GM10847 (cell line): ENCODE data around the gene INO80E.

Source experiments
- POLR2A ChIP-seq: IDR thresholded peaks from 2 replicates; pipeline ENCODE4 v1.6.1; 2011; ENCODE audit not compliant: insufficient read length; ENCODE audit errors: extremely low read depth

Gene INO80E

GRCh38 chr16:30009990-30010843 is 14.2 kb downstream of the INO80E start:
- TF ChIP-seq POLR2A = no peak

DNA sequence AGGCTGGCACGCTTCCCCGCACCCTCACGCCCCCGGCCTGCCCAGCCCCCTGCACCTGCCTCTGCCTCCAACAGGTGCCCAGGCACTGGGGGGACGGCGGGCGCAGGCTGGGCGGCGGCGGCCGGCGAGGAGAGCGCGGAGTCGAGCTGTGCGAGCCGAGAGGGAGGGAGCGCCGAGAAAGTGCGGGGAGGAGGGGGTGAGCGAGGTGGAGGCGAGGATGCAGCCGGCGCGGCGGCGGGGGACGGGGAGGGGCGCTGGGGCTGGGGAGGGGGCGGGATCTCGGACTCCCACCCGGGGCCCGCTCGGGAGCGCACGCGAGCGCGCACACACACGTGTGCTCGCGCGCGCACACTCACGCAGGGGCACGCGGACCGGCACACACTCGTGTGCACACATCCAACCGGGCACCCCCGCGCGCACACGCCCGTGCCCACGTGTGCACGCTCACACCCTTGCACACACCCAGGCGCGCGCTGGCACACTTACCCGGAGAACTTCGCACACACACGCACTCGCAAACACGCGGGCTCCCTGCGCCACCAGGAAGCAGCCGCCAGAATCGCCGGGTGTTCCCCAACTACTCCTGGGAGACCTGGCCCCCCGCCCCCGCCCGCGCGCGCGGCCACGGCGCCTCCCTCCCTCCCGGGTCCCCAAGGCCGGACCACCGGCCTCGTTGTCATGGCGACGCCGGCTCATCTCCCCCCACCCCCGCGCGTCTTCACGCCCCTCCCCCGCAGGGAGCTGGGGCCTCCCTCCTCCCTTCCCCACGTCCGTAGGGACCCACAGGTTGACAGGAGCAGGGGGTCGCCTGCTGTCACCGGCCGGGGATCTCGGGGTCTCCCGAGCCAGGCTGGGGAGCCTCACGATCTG is 15.0 kb downstream of the INO80E start, which contains the start of gene DOC2A:
TSS of gene DOC2A (minus strand) at position 184 of the 870 bp plus-strand sequence. CDS start 805 bp downstream, outside the sequence.
- no peak for TF ChIP-seq POLR2A

- TF ChIP-seq POLR2A = no peak
Measured at GRCh38 chr16:30011714-30012504, 15.9 kb downstream of the INO80E start.

DNA sequence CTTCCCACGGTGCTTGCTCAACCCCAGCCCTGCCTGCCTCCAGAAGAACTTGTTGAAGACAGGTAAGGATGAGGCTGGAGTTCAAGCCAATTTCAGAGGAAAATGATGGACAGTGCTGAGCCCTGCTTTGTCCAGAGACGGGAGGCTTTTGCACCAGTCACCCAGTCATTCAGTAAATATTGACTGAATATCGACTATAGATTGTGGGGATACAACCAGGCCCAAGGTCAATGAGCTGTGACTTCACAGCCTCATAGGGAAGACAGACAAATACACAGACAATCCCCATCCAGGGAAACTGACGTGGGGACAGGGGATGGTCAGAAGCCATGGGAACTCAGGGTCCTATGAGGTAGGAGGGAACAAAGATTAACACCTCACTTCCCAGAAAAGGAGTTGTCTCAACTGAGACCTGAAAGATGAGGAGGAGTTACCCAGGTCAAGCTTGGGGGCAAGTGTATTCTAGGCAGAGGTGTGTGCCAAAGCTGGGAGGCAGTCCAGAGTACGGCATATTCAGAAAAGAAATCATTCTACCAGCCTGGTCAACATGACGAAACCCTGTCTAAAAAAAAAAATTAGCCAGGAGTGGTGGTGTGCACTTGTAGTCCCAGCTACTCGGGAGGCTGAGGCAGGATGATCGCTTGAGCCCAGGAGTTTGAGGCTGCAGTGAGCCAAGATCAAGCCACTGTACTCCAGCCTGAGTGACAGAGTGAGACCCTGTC is 20.7 kb downstream of the INO80E start:
- TF ChIP-seq POLR2A = no peak

- no peak for TF ChIP-seq POLR2A
Measured at GRCh38 chr16:30017277-30017656, 21.2 kb downstream of the INO80E start.

DNA sequence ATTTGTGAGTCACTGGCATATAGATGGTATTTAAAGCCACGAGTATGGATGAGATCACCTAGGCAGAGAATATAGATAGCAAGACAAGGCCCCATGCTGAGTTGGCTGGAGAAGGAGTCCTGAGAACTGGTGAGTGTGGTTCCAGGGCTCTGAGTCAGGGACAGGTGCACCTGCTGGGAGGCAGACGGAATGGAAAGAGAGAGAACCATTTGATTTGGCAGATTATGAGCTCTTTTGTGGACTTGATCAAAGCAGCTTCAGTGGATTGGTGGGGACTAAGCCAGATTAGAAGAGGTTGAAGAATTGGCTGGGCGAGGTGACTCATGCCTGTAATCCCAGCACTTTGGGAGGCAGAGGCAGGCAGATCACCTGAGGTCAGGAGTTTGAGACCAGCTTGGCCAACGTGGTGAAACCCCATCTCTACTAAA is 22.7 kb downstream of the INO80E start:
- TF ChIP-seq POLR2A = no peak

GRCh38 chr16:30022887-30023286 is 26.8 kb downstream of the INO80E start, which contains the start of gene C16orf92:
C16orf92 (plus strand) TSS chr16:30023198; CDS start chr16:30023341, 143 bp downstream.
- no peak for TF ChIP-seq POLR2A

GRCh38 chr16:30023586-30023985 is 27.5 kb downstream of the INO80E start:
- TF ChIP-seq POLR2A = no peak

GRCh38 chr16:30024451-30024850 is 28.4 kb downstream of the INO80E start:
- TF ChIP-seq POLR2A = no peak

GRCh38 chr16:30025156-30025555 is 29.1 kb downstream of the INO80E start:
- TF ChIP-seq POLR2A = no peak

DNA sequence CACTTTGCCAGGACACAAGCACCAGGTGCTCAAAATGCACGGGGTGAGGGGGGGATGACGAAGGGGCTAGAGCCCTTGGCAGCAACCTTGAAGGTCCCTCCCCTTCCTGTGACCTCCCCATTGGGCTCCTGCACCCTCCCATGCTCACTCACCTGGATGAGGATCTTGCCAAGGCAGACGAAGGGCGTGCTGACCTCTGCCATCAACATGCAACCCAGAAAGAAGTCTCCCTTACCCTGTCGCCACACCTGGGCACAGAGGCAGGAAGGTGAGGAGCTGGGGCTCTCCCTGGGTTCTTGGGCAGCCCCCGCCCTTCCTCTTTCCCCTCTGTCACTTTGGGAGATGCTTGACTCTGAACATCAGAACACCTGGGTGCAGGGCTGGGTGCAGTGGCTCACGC is 29.5 kb downstream of the INO80E start:
- TF ChIP-seq POLR2A = no peak

DNA sequence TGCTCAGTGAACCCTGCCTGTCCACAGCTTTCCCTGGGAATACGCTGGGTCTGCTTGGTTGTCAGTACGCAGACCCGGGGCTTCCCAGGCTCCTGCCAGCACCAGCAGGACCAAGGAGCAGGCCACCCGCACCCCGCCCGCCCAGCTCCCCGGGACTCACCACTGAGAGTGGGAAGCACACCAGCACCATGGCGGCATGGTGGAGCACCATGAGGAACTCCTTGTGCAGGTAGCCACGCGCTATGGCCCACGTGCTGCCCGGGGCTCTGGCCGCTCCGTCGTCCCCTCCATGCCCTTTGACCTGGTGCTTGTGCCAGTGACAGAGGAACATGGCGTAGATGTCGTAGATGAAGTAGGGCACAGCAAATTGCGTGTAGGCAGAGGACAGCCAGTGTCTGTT is 30.4 kb downstream of the INO80E start:
- no peak for TF ChIP-seq POLR2A

GRCh38 chr16:30027588-30028437 is 31.8 kb downstream of the INO80E start:
- TF ChIP-seq POLR2A = no peak
